ENCODE measurements around the gene CAVIN2.

DNA sequence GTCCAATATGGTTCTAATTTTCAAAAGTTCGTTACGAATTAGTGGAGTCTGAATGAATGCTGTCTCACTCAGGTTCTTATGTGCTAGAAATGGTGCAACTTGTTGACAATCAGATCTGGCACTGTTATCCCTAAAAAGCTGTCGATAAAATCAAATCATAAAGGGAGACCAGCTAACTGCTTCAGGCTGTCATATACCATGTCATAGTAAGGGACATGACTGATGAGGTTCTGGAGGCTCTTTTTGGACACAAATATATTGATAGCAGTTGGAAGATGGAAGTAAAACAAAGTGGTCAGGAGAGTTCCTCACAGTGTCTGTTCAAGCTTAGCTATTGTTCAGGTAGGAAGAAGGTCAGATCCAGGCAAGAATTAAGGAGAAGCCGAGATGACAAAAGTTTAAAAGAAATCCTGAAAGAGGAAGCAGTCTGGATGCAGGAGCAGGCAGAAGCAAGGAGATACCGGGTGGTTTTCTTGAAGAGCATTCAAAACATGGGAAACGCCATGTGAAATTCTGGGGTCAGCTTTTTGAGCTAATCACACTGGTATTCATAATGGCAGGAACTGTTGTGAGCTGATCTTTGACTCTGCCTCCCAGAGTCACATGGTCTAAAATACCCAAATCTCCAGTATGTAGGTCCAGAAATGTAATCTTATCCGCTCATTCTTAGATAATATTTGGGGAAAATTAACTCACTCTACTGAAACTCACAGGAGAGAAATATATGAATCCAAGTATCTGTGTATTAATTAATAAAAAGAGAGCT lies 9.4 kb upstream of the CAVIN2 start:
- TF ChIP-seq EP300 (IDR thresholded peaks at IDR 0.05): no peak
- no peak for TF ChIP-seq POLR2A (IDR thresholded peaks at IDR 0.05)
- no peak for TF ChIP-seq CTCF (IDR thresholded peaks at IDR 0.05)
